HepG2 (cell line): ENCODE data around the gene AFAP1L2. TPM values are rescaled to one million over a fixed set of nuclear protein-coding genes. Genes with fewer than 3 reads are reported as not detected.

Experiments used
- ATAC-seq: fragments of 200-7000 bp; cut with Tn5 transposase; 3 replicates; pipeline ENCODE4 v1.9.1; 2020; ENCODE audit warnings: mild to moderate bottlenecking, moderate library complexity
- BruUV-seq: library from RNA; stranded (reverse); fragments of 400-500 nt; replicated peaks from 2 replicates; lab custom pipeline; 2021; lab: Mats Ljungman, UMichigan
- CTCF ChIA-PET: fragments of 300-600 bp; formaldehyde crosslinking; extraction: SDS; loops from one replicate; lab custom pipeline; 2021; ENCODE audit warnings: low total read pairs, inconsistent platforms, low intra/inter-chr PET ratio; lab: Yijun Ruan, JAX
- POLR2A ChIA-PET: fragments of 350-600 bp; sonication (Branson Sonifier 250); formaldehyde crosslinking; loops from one replicate; lab custom pipeline; 2020; ENCODE audit warnings: antibody characterized with exemption, inconsistent platforms; lab: Yijun Ruan, JAX
- DNase-seq: peaks from one replicate; pipeline ENCODE4 v3.0.0-alpha.2; 2015; ENCODE audit warnings: low spot score
- FAIRE-seq: peaks from 3 replicates; lab custom pipeline; 2011; peaks lifted over from hg19 to GRCh38; lab: Jason Lieb, UNC
- H2AFZ ChIP-seq: one replicate; pipeline ENCODE4 v1.6.1; 2011; ENCODE audit warnings: low read length, inconsistent platforms
- H3K27ac ChIP-seq: fragments of 300-600 bp; 3 replicates; pipeline ENCODE4 v1.8.0; 2011; ENCODE audit warnings: mixed run types, mild to moderate bottlenecking, mixed read lengths, low read length, inconsistent platforms; ENCODE audit not compliant: insufficient read depth; ENCODE audit errors: extremely low read length
- H3K27me3 ChIP-seq, 2 experiments: fragments of 200-600 bp in 1 of 2; 2 replicates in 1 of 2; 3 replicates in 1 of 2; pipeline versions ENCODE4 v1.6.0 to v1.8.0; 2011; ENCODE audit warnings: low read length in 2 of 2, mild to moderate bottlenecking in 2 of 2, moderate library complexity in 2 of 2, inconsistent platforms in 1 of 2; ENCODE audit not compliant: insufficient read depth in 2 of 2, control insufficient read depth in 1 of 2
- H3K36me3 ChIP-seq, 2 experiments: fragments of 200-600 bp in 1 of 2; replicated peaks in 1 of 2; 2 replicates in 1 of 2; 3 replicates in 1 of 2; pipeline versions ENCODE4 v1.5.1 to v1.8.0; 2011; ENCODE audit warnings: low read length in 2 of 2, inconsistent platforms in 1 of 2; ENCODE audit not compliant: insufficient read depth in 2 of 2, control insufficient read depth in 1 of 2
- H3K4me1 ChIP-seq: 2 replicates; pipeline ENCODE4 v1.5.1; 2012; ENCODE audit warnings: low read length, inconsistent platforms; ENCODE audit not compliant: insufficient read depth
- H3K4me2 ChIP-seq: 2 replicates; pipeline ENCODE4 v1.6.0; 2011; ENCODE audit warnings: low read depth, low read length, inconsistent platforms
- H3K4me3 ChIP-seq, 3 experiments: fragments of 200-600 bp in 1 of 3; sonication (generic), shearing (Covaris generic) in 1 of 3; replicated peaks in 1 of 3; 2 replicates each; pipeline ENCODE4 v1.5.1; 2011 to 2016; ENCODE audit warnings: low read length in 3 of 3, inconsistent platforms in 2 of 3, low read depth in 2 of 3, mild to moderate bottlenecking in 2 of 3, control low read depth in 1 of 3, mixed read lengths in 1 of 3; ENCODE audit not compliant: insufficient read depth in 1 of 3
- H3K79me2 ChIP-seq: one replicate; pipeline ENCODE4 v1.6.1; 2011; ENCODE audit warnings: low read length, inconsistent platforms; ENCODE audit not compliant: insufficient read depth
- H3K9ac ChIP-seq: 2 replicates; pipeline ENCODE4 v1.6.0; 2011; ENCODE audit warnings: mild to moderate bottlenecking, low read depth, low read length, inconsistent platforms; ENCODE audit not compliant: insufficient read depth
- H3K9me3 ChIP-seq: 2 replicates; pipeline ENCODE4 v1.5.1; 2012; ENCODE audit warnings: mild to moderate bottlenecking, low read length
- H4K20me1 ChIP-seq: 2 replicates; pipeline ENCODE4 v1.6.0; 2011; ENCODE audit warnings: inconsistent platforms, mild to moderate bottlenecking, low read length, moderate library complexity; ENCODE audit not compliant: insufficient read depth
- ATAD3A ChIP-seq: sonication (generic); formaldehyde crosslinking; IDR thresholded peaks from 2 replicates; pipeline ENCODE4 v1.4.0; 2020; ENCODE audit warnings: missing genetic modification reagents
- ATRX ChIP-seq: sonication (generic); formaldehyde crosslinking; IDR thresholded peaks from 2 replicates; pipeline ENCODE4 v1.4.0; 2020; ENCODE audit warnings: missing genetic modification reagents, borderline replicate concordance
- CAMTA2 ChIP-seq: sonication (generic); formaldehyde crosslinking; IDR thresholded peaks from 2 replicates; pipeline ENCODE4 v1.4.0; 2020; ENCODE audit warnings: mild to moderate bottlenecking, missing genetic modification reagents, borderline replicate concordance
- FOXA1 ChIP-seq, 2 experiments: fragments of 450-650 bp in 1 of 2; sonication (generic) in 1 of 2; formaldehyde crosslinking in 1 of 2; IDR thresholded peaks; 2 replicates each; pipeline versions ENCODE4 v1.4.0 to v1.6.1; 2016 to 2020; ENCODE audit warnings: missing genetic modification reagents in 1 of 2
- HCFC1 ChIP-seq: fragments of 150-350 bp; IDR thresholded peaks from 2 replicates; pipeline ENCODE4 v1.6.1; 2014; ENCODE audit warnings: low read depth, low read length
- KDM1A ChIP-seq: IDR thresholded peaks from 2 replicates; pipeline ENCODE4 v1.6.1; 2016; ENCODE audit warnings: missing compliant biosample characterization
- KDM5A ChIP-seq: fragments of 200-600 bp; sonication (generic); IDR thresholded peaks from 2 replicates; pipeline ENCODE4 v1.7.0; 2018; ENCODE audit warnings: antibody characterized with exemption, mild to moderate bottlenecking, low read length, borderline replicate concordance
- ZNF260 ChIP-seq: sonication (generic); formaldehyde crosslinking; IDR thresholded peaks from 2 replicates; pipeline ENCODE4 v1.4.0; 2020; ENCODE audit warnings: missing genetic modification reagents, low read depth, mild to moderate bottlenecking, borderline replicate concordance
- ZNF326 ChIP-seq: sonication (generic); formaldehyde crosslinking; IDR thresholded peaks from 2 replicates; pipeline ENCODE4 v1.4.0; 2020; ENCODE audit warnings: missing genetic modification reagents, borderline replicate concordance
- ZNF569 ChIP-seq: sonication (generic); formaldehyde crosslinking; IDR thresholded peaks from 2 replicates; pipeline ENCODE4 v1.5.0; 2020; ENCODE audit warnings: mild to moderate bottlenecking, missing genetic modification reagents, moderate library complexity, borderline replicate concordance
- ZSCAN31 ChIP-seq: sonication (generic); formaldehyde crosslinking; IDR thresholded peaks from 2 replicates; pipeline ENCODE4 v1.5.0; 2020; ENCODE audit warnings: low read depth, mild to moderate bottlenecking, missing genetic modification reagents
- WGBS: methylation state at CpG from one replicate; pipeline ENCODE4 v1.1.6; 2017; ENCODE audit warnings: low lambda C conversion rate; 5-methylcytosine and 5-hydroxymethylcytosine counted together
- in situ Hi-C: cut with HindIII; loops from 2 replicates; pipeline ENCODE4 v1.10.0; 2017; ENCODE audit warnings: low pct_unique_long_range_greater_than_20kb; ENCODE audit not compliant: extremely low pct_ligation_motif_present
- intact Hi-C: fragments of 100-400 bp; cut with micrococcal nuclease; formaldehyde crosslinking; loops from one replicate; pipeline ENCODE4 v1.10.0; 2022; ENCODE audit not compliant: unreplicated experiment
- polyA plus RNA-seq, 8 experiments: library from polyadenylated mRNA; depleted of rRNA in 3 of 8; stranded (reverse) in 7 of 8; unstranded in 1 of 8; fragments of >200 nt; fragmentation: Illumina TruSeq in 4 of 8; extraction: Trizol in 4 of 8; gene quantifications; 2 replicates each; pipeline versions ENCODE4 v1.2.1 to v1.2.3, GENCODE V29; 2011 to 2016; ENCODE audit warnings: low read depth in 4 of 8, missing spikeins in 1 of 8, mixed read lengths in 1 of 8; ENCODE audit not compliant: insufficient read depth in 1 of 8
- total RNA-seq, 5 experiments: library from RNA; depleted of rRNA; stranded (reverse); fragments of >200 nt; fragmentation: Illumina TruSeq; extraction: Trizol; gene quantifications; 2 replicates each; pipeline ENCODE4 v1.2.3, GENCODE V29; 2016; ENCODE audit warnings: low read depth in 1 of 5
- TF ChIP-seq, protein P1 (sequence below): sonication (generic); formaldehyde crosslinking; IDR thresholded peaks from 2 replicates; pipeline ENCODE4 v1.4.0; 2020; ENCODE audit warnings: missing genetic modification reagents
- TF ChIP-seq, protein P2 (sequence below): sonication (generic); formaldehyde crosslinking; IDR thresholded peaks from 2 replicates; pipeline ENCODE4 v1.4.0; 2020; ENCODE audit warnings: missing genetic modification reagents
- TF ChIP-seq, protein P3 (sequence below): sonication (generic); formaldehyde crosslinking; IDR thresholded peaks from 2 replicates; pipeline ENCODE4 v1.4.0; 2020; ENCODE audit warnings: missing genetic modification reagents, low read depth, mild to moderate bottlenecking, borderline replicate concordance

AFAP1L2 gene
- total and polyA plus RNA-seq, 2 of the 13 experiments (the other 11 are each of a cell fraction or from before 2014, with no cell fraction given), result not detected

DNA sequence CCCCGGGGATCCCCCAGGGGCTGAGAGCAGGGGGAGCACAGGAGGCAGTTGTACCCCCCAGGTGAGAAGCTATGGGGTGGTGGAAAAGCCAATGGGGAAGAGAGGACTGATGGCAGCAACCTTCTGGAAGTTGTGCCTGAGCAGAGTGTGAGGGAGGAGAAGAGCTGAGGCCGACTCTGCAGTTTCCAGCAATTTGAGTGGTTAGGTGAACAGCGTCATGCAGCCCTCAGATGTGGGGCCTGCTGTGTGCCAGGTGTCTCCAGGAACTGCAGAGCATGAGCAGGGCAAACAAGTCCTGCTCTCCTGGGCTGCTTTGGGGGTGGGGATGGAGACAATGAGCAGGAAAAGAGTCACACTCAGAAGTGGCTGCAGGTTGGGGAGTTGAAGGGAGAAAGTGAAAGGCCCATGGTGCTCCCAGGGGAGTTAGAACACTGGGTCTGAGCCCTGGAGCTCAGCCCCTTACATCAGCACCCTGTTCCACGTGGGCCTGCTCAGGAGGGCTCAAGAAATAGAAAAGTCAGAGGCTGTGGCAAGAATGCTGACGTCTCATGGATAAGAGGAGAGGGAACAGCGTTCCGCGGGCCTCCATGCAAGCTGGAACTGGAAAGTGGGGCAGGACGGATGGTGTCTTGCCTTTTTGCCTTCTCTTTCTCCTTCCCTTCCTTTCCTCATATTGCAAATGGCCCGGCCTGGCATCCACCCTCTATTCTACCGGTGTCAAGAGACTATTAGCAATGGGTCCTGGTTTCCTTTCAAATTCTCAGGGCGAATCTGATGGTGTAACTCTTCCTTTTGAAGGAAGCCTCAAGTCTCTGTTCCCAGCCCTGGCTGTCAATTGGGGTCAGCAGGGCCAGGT lies 4.0 kb upstream of the AFAP1L2 start (continued):
- TF ChIP-seq, protein P1, sequence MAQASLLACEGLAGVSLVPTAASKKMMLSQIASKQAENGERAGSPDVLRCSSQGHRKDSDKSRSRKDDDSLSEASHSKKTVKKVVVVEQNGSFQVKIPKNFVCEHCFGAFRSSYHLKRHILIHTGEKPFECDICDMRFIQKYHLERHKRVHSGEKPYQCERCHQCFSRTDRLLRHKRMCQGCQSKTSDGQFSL, result no peak
- no peak for TF ChIP-seq CAMTA2 (CRISPR knock-in tag)
- TF ChIP-seq FOXA1 (IDR thresholded peaks at IDR 0.05), result no peak
- no peak for TF ChIP-seq FOXA1 (CRISPR knock-in tag; IDR thresholded peaks at IDR 0.05)
- TF ChIP-seq ZNF260, result no peak
- TF ChIP-seq ZNF326 (CRISPR knock-in tag), result no peak
- no peak for TF ChIP-seq ZSCAN31 (CRISPR knock-in tag)
- no peak for TF ChIP-seq ATRX
- TF ChIP-seq, protein P2, sequence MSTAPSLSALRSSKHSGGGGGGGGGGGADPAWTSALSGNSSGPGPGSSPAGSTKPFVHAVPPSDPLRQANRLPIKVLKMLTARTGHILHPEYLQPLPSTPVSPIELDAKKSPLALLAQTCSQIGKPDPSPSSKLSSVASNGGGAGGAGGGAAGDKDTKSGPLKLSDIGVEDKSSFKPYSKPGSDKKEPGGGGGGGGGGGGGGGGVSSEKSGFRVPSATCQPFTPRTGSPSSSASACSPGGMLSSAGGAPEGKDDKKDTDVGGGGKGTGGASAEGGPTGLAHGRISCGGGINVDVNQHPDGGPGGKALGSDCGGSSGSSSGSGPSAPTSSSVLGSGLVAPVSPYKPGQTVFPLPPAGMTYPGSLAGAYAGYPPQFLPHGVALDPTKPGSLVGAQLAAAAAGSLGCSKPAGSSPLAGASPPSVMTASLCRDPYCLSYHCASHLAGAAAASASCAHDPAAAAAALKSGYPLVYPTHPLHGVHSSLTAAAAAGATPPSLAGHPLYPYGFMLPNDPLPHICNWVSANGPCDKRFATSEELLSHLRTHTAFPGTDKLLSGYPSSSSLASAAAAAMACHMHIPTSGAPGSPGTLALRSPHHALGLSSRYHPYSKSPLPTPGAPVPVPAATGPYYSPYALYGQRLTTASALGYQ (CRISPR knock-in tag), result no peak

DNA sequence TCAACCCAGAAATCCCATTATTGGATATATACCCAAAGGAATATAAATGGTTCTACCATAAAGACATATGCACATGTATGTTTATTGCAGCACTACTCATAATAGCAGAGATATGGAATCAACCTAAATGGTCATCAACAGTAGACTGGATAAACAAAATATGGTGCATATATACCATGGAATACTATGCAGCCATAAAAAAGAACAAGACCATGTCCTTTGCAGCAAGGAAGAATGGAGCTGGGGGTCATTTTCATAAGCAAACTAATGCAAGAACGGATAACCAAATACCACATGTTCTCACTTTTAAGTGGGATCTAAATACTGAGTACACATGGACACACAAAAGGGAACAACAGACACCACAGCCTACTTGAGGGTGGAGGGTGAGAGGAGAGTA lies 2.2 kb upstream of the AFAP1L2 start:
- in situ Hi-C loops, result no loop called here
- POLR2A ChIA-PET, result no interaction called here
- H3K4me1 ChIP-seq, result no peaks in the 10 kb centered on the region
- 21% methylated on average over 1 of the region's 1 CpG for WGBS
- CTCF ChIA-PET, result no interaction called here
- H3K27me3 ChIP-seq, result peaks cover 16 to 57% of the 10 kb centered on the region in 2 experiments
- H3K4me3 ChIP-seq, result no peak overlapping the region
- ATAC-seq (no peak), FAIRE-seq (no peak), DNase-seq (no peak)
- no TSS peak for BruUV-seq
- no peaks in the 10 kb centered on the region for H3K36me3 ChIP-seq
- no peak overlapping the region for H3K27ac ChIP-seq
- no peak overlapping the region for H3K4me2 ChIP-seq
- intact Hi-C loops, result no loop called here
- no peaks in the 10 kb centered on the region for H3K9me3 ChIP-seq
- H2AFZ ChIP-seq, result no peak overlapping the region
- TF ChIP-seq ZNF569 (no peak), HCFC1 (no peak), KDM5A (no peak), ATAD3A (CRISPR knock-in tag) (no peak), KDM1A (CRISPR knock-in tag) (no peak), CAMTA2 (CRISPR knock-in tag) (no peak)
- TF ChIP-seq, protein P3, sequence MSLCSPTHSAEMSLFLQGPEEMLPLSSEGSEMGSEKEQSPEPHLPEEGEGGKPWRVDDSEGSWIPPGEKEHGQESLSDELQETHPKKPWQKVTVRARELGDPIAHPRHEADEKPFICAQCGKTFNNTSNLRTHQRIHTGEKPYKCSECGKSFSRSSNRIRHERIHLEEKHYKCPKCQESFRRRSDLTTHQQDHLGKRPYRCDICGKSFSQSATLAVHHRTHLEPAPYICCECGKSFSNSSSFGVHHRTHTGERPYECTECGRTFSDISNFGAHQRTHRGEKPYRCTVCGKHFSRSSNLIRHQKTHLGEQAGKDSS (CRISPR knock-in tag), result no peak
- no peaks in the 10 kb centered on the region for H3K79me2 ChIP-seq
- H4K20me1 ChIP-seq, result no peaks in the 10 kb centered on the region
- no peak overlapping the region for H3K9ac ChIP-seq
